ENCODE results near the gene OGFOD3.

DNA sequence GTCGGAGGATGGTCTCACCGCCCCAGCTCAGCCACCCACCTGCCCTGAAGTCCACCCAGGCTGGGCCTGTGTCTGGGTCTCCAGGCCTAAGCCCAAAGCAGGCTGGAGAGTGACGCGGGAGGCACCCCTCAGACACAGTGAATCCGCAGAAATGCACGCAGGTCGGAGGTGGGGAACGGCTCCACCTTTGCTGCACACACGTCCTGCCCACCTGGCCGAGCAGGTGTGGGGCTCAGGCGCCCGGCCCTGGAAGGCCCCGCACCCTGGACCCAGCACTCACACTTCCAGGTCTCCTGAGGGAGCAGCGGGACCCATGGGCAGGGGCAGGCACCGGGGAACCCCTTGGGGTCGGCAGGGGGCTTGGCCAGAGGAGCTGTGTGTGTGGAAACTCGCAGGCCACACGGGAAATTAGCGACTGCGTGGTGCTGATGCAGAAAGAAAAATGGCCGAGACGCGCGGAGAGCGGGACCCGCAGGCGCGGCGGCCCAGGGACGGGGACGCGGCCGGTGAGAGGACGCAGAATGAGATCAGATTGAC, 21.5 kb upstream of the OGFOD3 start:
- TF ChIP-seq POLR2A (IDR thresholded peaks at IDR 0.05), result no peak
- no peak for TF ChIP-seq CTCF (IDR thresholded peaks at IDR 0.05)

Data from Peyer's patch (tissue), 4 donors.